Esophagus squamous epithelium (tissue), 4 donors: ENCODE results near the gene RTCA.

Experiments
- POLR2A ChIP-seq, 4 donors: fragments of 450-650 bp; IDR thresholded peaks; one replicate each; pipeline ENCODE4 v1.6.1; 2017; ENCODE audit warnings: antibody characterized with exemption in 4 of 4, mild to moderate bottlenecking in 4 of 4, moderate library complexity in 3 of 4
- TF ChIP-seq, protein P1 (sequence below), 6 experiments: fragments of 450-650 bp in 4 of 6; fragments of 200-600 bp in 2 of 6; sonication (generic) in 2 of 6; IDR thresholded peaks; one replicate each; pipeline ENCODE4 v1.5.1; 2016 to 2019; ENCODE audit warnings: antibody characterized with exemption in 6 of 6, mild to moderate bottlenecking in 4 of 6, moderate library complexity in 4 of 6

GRCh38 chr1:100309863-100310262 is 43.8 kb downstream of the RTCA start:
- TF ChIP-seq POLR2A (IDR thresholded peaks at IDR 0.05), result no peak
- TF ChIP-seq, protein P1, sequence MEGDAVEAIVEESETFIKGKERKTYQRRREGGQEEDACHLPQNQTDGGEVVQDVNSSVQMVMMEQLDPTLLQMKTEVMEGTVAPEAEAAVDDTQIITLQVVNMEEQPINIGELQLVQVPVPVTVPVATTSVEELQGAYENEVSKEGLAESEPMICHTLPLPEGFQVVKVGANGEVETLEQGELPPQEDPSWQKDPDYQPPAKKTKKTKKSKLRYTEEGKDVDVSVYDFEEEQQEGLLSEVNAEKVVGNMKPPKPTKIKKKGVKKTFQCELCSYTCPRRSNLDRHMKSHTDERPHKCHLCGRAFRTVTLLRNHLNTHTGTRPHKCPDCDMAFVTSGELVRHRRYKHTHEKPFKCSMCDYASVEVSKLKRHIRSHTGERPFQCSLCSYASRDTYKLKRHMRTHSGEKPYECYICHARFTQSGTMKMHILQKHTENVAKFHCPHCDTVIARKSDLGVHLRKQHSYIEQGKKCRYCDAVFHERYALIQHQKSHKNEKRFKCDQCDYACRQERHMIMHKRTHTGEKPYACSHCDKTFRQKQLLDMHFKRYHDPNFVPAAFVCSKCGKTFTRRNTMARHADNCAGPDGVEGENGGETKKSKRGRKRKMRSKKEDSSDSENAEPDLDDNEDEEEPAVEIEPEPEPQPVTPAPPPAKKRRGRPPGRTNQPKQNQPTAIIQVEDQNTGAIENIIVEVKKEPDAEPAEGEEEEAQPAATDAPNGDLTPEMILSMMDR (IDR thresholded peaks at IDR 0.05), result no peak
